Testis (tissue), 5 donors: Measurements from ENCODE around the gene U2AF1L4. TPM values are rescaled to one million over a fixed set of nuclear protein-coding genes. Genes with fewer than 3 reads are reported as not detected.

ENCODE experiments used
- DNase-seq: peaks from one replicate; pipeline ENCODE4 v3.0.0-alpha.2; 2019
- H3K27ac ChIP-seq, 2 donors: fragments of 200-600 bp; sonication (generic); one replicate each; pipeline ENCODE4 v1.5.1; 2019
- H3K27me3 ChIP-seq: fragments of 200-600 bp; sonication (generic); one replicate; pipeline ENCODE4 v1.5.1; 2019
- H3K36me3 ChIP-seq: fragments of 200-600 bp; sonication (generic); one replicate; pipeline ENCODE4 v1.5.1; 2017; ENCODE audit warnings: low read depth; ENCODE audit errors: missing control alignments
- H3K4me1 ChIP-seq: fragments of 200-600 bp; sonication (generic); one replicate; pipeline ENCODE4 v1.5.1; 2019
- H3K4me3 ChIP-seq, 2 donors: fragments of 200-600 bp; sonication (generic); one replicate each; pipeline ENCODE4 v1.5.1; 2017 to 2019
- H3K9me3 ChIP-seq: fragments of 200-600 bp; sonication (generic); one replicate; pipeline ENCODE4 v1.5.1; 2017
- POLR2A ChIP-seq: fragments of 450-650 bp; IDR thresholded peaks from one replicate; pipeline ENCODE4 v1.6.1; 2017; ENCODE audit warnings: antibody characterized with exemption, mild to moderate bottlenecking, moderate library complexity
- WGBS, 2 donors: methylation state at CpG; one replicate each; pipeline ENCODE4 v1.1.5; 2018; 5-methylcytosine and 5-hydroxymethylcytosine counted together
- intact Hi-C: fragments of 100-400 bp; cut with DNase I; formaldehyde crosslinking; loops from one replicate; pipeline ENCODE4 v1.15.1; 2023; ENCODE audit warnings: low total_unique reads
- long read RNA-seq, 2 donors: transcript quantifications; one replicate each; lab custom pipeline, GENCODE V29; 2026
- polyA plus RNA-seq: library from polyadenylated mRNA; stranded (reverse); fragments of 350-450 nt; fragmentation: Illumina TruSeq; extraction: RNeasy Lipid Tissue Mini Kit (QIAGEN cat#74804); gene quantifications from one replicate; pipeline ENCODE4 v1.2.3, GENCODE V29; 2014; ENCODE audit warnings: low read depth, low replicate concordance; ENCODE audit not compliant: insufficient read depth
- total RNA-seq, 2 donors: library from RNA; depleted of rRNA; stranded (reverse); fragments of >200 nt; gene quantifications; one replicate each; pipeline ENCODE4 v1.2.3, GENCODE V29; 2016
- TF ChIP-seq, protein P1 (sequence below), 3 experiments: fragments of 450-650 bp in 2 of 3; fragments of 200-600 bp in 1 of 3; sonication (generic) in 1 of 3; IDR thresholded peaks; one replicate each; pipeline ENCODE4 v1.5.1; 2016 to 2019; ENCODE audit warnings: antibody characterized with exemption in 3 of 3, mild to moderate bottlenecking in 2 of 3, moderate library complexity in 1 of 3

U2AF1L4 gene
- total RNA-seq (10 to 100 TPM; 47.2 to 49.6 TPM), polyA plus RNA-seq (45.3 TPM)
- long read RNA-seq, donor 1 = 0 reads
- long read RNA-seq, donor 2 = 0 reads

GRCh38 chr19:35745328-35746086 is at the start of gene U2AF1L4, which contains the start of gene PSENEN:
Gene U2AF1L4 (minus strand): TSS chr19:35745418. CDS start chr19:35745391, 27 bp downstream.
Gene PSENEN (plus strand): TSS chr19:35745651. CDS start chr19:35745931, 280 bp downstream.
- peak; percentile 98 for DNase-seq
- Histone ChIP-seq H3K27ac (peak within 1 kb of the TSS; percentile 95 to 100), H3K9me3 (no peaks in the 10 kb centered on the region), H3K36me3 (no peaks in the 10 kb centered on the region), H3K4me1 (peaks cover 16% of the 10 kb centered on the region), H3K27me3 (no peaks in the 10 kb centered on the region), H3K4me3 (peak within 1 kb of the TSS; percentile 85 to 96)
- intact Hi-C loops = no loop called here
- 0% methylated on average over 39 to 40 of the region's 40 CpGs for WGBS, 2 donors
- TF ChIP-seq, protein P1, sequence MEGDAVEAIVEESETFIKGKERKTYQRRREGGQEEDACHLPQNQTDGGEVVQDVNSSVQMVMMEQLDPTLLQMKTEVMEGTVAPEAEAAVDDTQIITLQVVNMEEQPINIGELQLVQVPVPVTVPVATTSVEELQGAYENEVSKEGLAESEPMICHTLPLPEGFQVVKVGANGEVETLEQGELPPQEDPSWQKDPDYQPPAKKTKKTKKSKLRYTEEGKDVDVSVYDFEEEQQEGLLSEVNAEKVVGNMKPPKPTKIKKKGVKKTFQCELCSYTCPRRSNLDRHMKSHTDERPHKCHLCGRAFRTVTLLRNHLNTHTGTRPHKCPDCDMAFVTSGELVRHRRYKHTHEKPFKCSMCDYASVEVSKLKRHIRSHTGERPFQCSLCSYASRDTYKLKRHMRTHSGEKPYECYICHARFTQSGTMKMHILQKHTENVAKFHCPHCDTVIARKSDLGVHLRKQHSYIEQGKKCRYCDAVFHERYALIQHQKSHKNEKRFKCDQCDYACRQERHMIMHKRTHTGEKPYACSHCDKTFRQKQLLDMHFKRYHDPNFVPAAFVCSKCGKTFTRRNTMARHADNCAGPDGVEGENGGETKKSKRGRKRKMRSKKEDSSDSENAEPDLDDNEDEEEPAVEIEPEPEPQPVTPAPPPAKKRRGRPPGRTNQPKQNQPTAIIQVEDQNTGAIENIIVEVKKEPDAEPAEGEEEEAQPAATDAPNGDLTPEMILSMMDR (IDR thresholded peaks at IDR 0.05) = no peak
- TF ChIP-seq POLR2A = no peak

DNA sequence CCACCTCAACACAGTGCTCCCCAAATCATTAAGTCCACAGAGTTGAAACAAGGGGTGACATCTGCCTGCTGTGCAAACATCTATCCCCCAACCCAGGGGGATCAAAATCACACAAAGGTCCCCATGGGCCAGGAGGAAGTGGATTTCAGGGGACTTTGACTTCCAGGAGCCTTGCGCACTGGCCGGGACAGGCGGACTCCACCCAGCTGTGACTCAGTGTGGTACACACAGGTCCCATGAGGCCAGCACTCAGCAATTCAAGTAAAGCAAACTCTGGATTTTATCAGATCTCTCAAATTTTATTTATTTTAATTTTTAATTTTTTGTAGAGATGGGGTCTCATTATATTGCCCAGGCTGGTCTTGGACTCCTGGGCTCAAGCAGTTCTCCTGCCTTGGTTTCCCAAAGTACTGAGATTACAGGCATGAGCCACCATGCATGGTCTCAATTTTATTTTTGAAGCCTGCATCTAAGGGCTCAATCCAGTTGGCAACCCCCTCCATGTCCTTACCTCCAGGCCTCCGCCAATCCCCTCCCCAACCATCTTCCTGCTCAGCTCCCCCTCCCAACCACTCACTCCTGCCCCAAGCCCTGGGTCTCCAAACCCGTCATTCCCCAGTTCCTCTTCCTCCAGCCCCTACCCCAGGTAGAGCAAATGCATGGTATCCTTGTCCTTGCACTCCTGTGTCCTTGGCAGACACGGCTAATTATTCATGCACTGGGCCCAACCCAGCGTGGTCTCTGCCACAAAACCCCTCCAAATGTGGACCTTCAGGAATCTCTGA is 48.4 kb upstream of the U2AF1L4 start:
- Histone ChIP-seq H3K27ac (no peak overlapping the region), H3K4me1 (no peaks in the 10 kb centered on the region), H3K9me3 (no peaks in the 10 kb centered on the region), H3K27me3 (no peaks in the 10 kb centered on the region), H3K36me3 (no peaks in the 10 kb centered on the region), H3K4me3 (no peak overlapping the region)
- intact Hi-C loops = no loop called here
- 83 to 89% methylated on average over 7 of the region's 7 CpGs for whole genome bisulfite sequencing, 2 donors
- no peak for TF ChIP-seq POLR2A
- DNase-seq = no peak

GRCh38 chr19:35792888-35793287 is 47.7 kb upstream of the U2AF1L4 start:
- Histone ChIP-seq H3K4me1 (no peaks in the 10 kb centered on the region), H3K9me3 (no peaks in the 10 kb centered on the region), H3K4me3 (no peak overlapping the region), H3K36me3 (no peaks in the 10 kb centered on the region), H3K27ac (no peak overlapping the region), H3K27me3 (no peaks in the 10 kb centered on the region)
- intact Hi-C loops = no loop called here
- 82 to 83% methylated on average over 7 to 8 of the region's 8 CpGs for WGBS, 2 donors
- DNase-seq = no peak
- no peak for TF ChIP-seq POLR2A
- TF ChIP-seq, protein P1 (IDR thresholded peaks at IDR 0.05) = no peak

- Histone ChIP-seq H3K27ac (no peak overlapping the region), H3K4me3 (no peak overlapping the region), H3K36me3 (no peaks in the 10 kb centered on the region), H3K27me3 (no peaks in the 10 kb centered on the region), H3K9me3 (no peaks in the 10 kb centered on the region), H3K4me1 (no peaks in the 10 kb centered on the region)
- no peak for DNase-seq
- intact Hi-C loops = no loop called here
- TF ChIP-seq, protein P1 (IDR thresholded peaks at IDR 0.05) = no peak
- TF ChIP-seq POLR2A = no peak
- WGBS, 2 donors = 87 to 90% methylated on average over 10 to 15 of the region's 15 CpGs
Measured at GRCh38 chr19:35792312-35792711, 47.1 kb upstream of the U2AF1L4 start.

- no peaks in the 10 kb centered on the region for H3K27me3 ChIP-seq
- no peak for DNase-seq
- intact Hi-C loops = no loop called here
- TF ChIP-seq POLR2A = no peak
- TF ChIP-seq, protein P1 (IDR thresholded peaks at IDR 0.05) = no peak
- no peaks in the 10 kb centered on the region for H3K4me1 ChIP-seq
- H3K4me3 ChIP-seq = no peak overlapping the region
- H3K27ac ChIP-seq = no peak overlapping the region
- no peaks in the 10 kb centered on the region for H3K36me3 ChIP-seq
- H3K9me3 ChIP-seq = no peaks in the 10 kb centered on the region
- 82 to 87% methylated on average over 2 to 7 of the region's 9 CpGs for WGBS, 2 donors
Measured at GRCh38 chr19:35791814-35792279, 46.6 kb upstream of the U2AF1L4 start.
